Stimulated activated CD4-positive, alpha-beta T cell treated with anti-CD3 and anti-CD28 coated beads, Interleukin-4, amount 100 ng/mL, for 1 hour (primary cell): ENCODE measurements around the gene IL1R1.
A peak's percentile ranks its signal among the peaks of the same experiment; 100 is the strongest.

ENCODE experiments used
- DNase-seq: peaks from one replicate; pipeline ENCODE4 v3.0.0-alpha.2; 2020

The IL1R1 gene

DNA sequence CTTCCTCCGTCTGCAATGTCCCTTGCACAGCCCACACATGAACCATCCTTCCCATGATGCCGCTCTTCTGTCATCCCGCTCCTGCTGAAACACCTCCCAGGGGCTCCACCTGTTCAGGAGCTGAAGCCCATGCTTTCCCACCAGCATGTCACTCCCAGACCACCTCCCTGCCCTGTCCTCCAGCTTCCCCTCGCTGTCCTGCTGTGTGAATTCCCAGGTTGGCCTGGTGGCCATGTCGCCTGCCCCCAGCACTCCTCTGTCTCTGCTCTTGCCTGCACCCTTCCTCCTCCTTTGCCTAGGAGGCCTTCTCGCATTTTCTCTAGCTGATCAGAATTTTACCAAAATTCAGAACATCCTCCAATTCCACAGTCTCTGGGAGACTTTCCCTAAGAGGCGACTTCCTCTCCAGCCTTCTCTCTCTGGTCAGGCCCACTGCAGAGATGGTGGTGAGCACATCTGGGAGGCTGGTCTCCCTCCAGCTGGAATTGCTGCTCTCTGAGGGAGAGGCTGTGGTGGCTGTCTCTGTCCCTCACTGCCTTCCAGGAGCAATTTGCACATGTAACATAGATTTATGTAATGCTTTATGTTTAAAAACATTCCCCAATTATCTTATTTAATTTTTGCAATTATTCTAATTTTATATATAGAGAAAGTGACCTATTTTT lies 35.4 kb downstream of the IL1R1 start:
- no peak for DNase-seq

DNA sequence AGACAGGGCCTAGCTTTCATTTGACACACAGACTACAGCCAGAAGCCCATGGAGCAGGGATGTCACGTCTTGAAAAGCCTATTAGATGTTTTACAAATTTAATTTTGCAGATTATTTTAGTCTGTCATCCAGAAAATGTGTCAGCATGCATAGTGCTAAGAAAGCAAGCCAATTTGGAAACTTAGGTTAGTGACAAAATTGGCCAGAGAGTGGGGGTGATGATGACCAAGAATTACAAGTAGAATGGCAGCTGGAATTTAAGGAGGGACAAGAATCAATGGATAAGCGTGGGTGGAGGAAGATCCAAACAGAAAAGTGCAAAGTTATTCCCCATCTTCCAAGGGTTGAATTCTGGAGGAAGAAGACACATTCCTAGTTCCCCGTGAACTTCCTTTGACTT lies 36.5 kb downstream of the IL1R1 start:
- no peak for DNase-seq

DNA sequence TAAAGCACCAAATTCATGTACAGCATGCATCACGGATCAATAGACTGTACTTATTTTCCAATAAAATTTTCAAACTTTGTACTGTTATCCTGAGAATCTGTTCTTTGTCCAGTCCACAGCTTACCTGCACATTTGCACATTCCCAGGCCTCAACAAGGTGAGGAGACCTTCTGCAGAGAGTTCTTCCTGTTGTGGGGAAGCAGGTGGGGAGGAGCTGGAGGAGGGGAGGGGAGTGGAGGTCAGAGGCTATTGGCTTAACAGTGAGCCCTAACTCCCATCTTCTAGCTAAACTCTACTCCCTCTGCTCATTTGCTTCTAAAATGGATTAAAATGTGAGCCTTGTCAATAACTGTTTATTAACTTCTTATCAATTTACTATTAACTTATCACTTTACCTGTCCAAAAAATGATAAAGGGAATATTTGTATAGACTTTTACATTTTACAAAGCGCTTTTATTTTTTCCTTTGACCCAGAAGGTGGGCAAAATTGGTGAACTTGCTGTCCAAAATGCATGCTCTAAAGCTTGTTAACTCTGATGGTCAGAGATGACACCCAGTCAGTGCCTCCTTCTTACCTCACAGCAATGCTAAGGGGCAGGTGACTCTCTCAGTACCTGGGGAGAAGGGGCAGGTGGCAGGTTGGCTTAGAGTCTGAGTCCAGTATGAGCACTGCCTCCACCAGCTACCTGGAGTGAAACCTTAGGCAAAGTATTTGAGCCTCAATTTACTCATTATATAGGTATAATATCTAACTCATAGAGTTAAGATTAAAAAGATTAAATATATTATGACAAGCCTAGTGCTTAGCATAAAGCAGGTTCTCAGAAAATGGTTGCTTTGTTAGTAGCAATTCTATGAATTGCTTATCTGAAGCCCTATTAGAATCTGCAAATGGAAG lies 37.5 kb downstream of the IL1R1 start:
- no peak for DNase-seq

DNA sequence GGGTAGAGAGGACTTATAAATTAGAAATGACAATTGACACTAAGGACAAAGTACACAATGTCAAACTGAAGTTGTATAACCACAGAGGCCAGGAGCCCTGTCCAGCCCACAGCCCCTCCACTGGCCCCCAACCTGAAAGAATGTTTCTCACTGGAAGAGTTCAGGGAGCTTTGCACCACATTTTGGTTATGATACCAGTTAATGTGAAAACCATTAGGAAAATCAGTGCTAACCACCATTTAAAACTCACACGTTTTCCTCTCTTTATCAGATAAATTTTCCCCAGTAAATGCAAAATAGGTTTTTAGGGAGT lies 38.1 kb downstream of the IL1R1 start:
- DNase-seq: no peak

DNA sequence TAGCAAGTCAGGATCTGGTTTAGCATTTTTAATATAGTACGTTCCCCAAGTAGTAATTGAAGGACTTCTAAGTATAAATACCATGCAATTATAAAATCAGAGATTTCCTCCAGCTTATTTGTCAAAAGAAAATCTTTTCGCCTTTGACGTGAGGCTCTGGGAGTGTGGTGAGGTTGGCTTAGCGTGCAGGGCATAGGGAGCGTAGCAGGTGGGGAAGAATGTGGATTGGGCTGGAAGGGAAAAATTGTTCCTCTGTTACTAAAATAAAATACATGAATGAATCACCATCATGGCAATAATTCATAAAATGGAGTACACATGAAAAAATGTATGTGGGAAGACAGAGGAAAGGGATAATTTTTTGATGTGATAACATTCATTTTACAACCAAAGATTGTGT lies 38.8 kb downstream of the IL1R1 start:
- DNase-seq: no peak

DNA sequence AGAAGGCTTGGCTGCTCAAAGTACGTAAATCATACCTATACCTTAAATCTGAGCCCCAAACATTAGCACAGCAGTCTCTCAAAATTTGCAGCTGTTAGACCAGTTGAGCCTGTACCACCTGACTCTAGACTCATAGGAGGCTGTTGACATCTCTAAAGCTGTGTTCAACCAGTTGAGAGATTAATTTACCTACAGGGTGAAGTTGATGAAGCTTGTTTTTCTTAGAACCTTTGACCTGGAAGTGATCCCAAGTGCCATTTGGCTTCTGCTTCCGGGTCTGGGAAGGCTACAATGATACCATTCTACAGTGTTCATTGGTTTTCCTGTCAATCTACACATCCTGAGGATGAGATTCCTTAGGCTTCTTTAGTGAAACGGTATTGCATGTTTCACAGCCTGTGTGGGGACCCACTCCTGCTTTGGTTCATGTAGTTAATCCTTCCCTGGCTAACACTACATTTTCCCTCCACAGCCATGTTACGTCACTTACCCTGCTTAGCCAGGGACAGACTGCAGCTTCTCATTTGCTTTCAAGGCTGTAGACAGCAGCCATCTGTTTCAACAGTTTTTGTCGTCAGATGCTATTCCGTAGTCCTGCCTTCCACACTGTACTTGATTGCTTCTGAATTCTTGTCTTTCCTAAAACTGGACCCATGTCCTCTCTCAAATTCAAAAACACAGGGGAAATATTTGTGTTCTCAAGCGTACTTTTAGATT lies 39.5 kb downstream of the IL1R1 start:
- no peak for DNase-seq

DNA sequence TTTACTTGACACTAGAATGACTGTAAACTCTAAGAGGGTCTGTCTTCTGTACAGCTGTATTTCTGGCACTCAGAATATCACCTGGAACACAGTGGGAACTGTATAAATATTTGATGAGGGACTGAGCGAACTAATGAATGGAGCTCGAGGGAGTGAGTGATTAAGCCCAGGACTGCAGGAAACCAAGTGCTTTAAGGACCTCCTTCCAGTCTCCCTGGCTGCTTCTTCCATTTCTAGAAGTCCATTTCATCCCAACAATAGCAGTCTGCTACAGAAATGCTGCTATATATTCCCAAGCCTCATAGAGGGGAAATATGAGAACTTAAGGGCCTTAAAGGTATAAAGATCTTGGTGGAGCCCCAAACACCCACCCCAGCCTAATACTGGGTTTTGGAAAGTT lies 41.5 kb downstream of the IL1R1 start:
- DNase-seq: no peak

DNA sequence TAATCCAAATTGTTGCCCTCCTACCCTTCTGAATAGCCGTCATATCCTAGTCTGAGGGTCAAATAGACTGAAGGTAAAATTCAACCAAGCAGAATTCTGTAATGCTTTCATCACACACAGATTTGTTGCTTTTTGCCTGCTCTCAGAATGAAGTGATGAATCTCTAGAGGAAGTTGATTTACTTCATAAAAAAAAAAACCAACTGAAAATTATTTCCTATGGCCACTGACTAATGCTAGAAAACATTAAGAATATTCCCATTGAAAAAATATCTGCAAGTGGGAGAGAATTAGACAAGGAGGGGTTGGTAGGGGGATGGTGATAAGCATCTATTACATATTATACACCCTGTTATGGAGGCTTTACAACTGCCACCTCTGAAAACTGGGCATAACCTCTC lies 42.0 kb downstream of the IL1R1 start:
- no peak for DNase-seq

DNA sequence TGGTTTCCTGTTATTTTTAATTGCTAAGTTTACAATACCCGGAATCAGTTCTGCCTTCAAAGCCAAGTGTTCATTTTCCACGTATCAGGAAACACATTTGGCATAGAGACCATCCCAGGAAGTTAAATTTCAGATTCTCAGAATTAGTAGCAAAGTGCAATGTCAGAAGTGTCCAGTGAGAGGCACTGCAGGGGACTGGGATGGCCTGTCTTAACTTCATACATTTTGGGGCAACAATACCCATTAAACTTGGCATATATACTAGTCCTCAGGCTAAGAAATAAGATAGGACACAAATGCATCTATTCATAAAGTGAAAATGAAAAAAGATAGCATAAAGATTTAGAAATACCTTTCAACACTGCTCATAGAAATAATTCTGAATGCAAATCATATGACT lies 42.8 kb downstream of the IL1R1 start:
- DNase-seq: no peak

DNA sequence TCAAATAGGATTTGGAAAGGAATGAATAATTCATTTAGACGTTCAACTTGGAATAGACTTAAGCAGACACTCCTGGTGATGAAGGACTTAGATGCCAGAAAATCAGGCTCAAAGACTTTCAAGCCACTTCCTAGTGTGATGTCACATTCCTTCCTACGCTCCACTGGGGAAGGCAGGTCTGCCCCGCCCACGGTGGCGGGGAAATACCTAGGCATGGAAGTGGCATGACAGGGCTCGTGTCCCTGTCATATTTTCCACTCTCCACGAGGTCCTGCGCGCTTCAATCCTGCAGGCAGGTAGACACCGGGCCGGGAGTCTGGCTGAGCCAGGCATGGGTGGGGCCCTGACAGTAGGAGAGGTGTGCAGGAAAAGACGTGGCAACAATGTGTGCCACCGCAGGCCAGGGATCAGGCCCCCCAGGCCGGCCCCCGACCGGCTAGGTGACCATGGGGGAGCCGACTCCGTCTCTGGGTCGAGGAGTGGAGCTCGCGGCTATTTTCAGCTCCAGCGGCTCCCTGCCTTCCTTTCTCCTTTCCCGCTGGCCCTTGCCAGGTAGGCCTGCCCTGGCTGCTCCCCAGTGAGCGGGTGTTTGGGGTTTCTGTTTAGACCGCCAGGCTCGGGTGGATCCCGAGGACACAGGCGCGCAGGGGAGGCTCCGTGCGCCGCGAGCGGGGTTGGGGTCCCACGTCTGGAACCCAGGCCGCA lies 44.4 kb downstream of the IL1R1 start, which contains the start of gene IL1RL2:
Gene IL1RL2, plus strand, starts transcription at position 233 of the 705 bp plus-strand sequence. CDS start 845 bp downstream, outside the sequence.
- DNase-seq: peak; percentile 30

DNA sequence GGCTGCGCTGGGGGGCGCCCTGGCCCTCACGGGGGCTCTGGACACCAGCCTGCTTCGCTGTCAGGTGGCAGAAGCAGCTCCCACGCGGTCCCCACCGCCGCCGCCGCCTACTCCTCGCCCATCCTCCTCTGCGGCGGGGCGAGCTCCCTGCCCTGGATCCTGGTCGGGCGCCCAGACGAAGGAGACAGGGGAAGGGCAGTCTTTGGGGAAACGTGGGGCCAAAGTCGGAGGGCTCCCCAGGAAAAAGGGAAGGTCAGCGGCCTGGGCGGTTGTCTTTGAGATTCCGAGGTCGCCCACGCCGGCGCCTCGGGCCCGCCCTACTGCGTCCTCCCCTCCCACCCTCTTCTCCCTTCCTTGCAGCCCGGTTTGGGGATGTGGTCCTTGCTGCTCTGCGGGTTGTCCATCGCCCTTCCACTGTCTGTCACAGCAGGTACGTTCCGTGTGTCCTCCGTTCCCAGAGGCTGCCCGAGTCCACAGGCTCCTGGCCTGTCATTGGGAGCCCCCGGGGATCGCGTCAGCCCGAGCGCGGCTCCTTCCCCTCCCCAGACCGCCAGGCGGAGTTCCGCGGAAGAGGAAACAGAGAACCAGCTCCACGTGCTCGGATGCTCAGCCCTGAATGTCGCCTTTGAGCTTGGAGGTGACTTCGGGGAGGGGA lies 45.1 kb downstream of the IL1R1 start:
- peak; percentile 68 for DNase-seq

DNA sequence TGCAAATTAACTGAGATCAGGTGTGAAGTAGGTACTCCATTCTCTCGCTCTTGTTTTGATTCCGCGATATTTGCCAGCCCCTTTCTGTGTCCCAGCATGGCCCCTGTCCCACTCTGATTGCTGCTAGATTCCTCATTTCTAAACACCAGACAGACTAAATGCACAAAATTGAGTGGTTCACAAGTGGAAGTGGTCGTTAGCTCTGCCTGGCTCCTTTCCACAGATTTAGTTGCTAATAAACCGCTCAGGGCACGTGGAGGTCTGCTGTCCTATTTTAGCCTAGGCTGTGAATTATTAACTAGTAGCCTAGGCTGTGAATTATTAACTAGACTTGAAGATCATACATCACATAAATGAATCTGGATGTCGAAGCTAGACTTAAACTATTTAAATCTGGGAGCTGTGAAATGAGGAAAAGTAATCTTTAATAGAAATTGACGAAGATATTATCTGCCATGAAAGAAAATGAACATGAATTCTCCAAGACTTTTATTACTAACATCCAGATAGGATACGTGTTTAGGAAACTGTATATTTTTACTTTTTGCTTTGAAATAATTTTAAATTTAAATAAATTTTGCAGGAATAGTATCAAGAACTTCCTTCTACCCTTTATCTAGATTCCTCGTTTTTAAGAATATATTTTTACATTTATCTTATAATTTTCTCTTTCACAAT lies 48.0 kb downstream of the IL1R1 start:
- no peak for DNase-seq

DNA sequence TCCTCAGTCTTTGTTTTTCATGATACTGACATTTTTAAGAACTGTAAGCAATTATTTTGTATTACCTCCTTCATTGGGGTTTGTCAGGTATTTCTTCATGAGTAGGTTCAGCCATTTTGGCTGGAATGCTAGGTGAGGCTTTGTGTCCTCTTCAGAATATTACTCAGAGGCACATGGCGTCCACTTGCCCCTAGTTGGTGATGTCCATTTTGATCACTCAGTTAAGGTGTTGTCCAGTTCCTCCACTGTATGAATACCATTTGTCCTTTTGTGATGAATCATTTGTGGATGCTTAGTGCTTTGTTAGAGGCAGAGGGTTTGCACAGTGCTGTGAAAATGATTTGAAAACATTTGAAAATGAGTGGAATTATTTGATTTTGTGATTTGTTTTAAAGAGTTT lies 49.0 kb downstream of the IL1R1 start:
- DNase-seq: no peak

DNA sequence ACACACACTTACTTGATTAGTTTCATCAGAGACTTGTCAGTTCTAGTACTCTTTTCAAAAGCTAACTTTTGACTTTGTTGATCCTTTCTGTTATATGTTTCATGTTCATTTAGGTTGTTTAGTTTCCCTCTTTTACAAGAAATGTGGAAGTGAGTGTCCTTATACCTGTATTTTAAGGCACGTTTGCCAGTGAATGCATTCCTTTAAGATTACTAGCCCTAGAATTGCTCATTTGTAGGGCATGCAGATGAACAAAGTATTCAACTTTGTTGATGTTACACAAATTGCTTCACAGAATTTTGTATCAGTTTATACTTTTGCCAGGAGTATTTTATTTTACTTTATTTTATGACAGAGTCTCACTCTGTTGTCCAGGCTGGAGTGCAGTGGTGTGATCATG lies 50.5 kb downstream of the IL1R1 start:
- DNase-seq: no peak

DNA sequence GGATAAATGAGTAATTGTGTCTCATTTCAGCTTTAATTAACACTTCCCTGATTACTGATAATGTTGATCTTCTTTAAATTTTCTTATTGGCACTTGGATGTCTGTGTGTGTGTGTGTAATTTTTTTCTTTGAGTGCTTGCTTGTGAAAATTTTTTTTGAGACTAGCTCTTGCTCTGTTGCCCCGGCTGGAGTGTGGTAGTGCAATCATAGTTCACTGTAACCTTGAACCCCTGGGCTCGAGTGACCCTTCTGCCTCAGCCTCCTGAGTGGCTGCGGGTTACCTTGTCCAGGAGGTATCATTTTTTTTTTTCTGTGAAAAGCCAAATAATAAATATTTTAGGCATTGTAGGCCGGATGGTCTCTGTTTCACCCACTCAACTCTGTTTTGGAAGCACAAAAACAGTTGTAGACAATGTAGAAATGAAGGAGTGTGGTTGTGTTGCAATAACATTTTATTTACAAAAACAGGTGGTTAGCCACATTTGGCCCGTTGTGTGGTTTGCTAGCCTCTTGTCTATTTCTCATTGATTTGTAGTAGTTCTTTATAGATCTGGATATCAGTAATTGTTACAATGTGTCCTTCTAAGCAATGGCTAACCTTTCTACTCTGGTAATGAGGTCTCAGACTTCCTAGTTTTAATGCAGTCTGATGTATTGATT lies 52.2 kb downstream of the IL1R1 start:
- DNase-seq: no peak

DNA sequence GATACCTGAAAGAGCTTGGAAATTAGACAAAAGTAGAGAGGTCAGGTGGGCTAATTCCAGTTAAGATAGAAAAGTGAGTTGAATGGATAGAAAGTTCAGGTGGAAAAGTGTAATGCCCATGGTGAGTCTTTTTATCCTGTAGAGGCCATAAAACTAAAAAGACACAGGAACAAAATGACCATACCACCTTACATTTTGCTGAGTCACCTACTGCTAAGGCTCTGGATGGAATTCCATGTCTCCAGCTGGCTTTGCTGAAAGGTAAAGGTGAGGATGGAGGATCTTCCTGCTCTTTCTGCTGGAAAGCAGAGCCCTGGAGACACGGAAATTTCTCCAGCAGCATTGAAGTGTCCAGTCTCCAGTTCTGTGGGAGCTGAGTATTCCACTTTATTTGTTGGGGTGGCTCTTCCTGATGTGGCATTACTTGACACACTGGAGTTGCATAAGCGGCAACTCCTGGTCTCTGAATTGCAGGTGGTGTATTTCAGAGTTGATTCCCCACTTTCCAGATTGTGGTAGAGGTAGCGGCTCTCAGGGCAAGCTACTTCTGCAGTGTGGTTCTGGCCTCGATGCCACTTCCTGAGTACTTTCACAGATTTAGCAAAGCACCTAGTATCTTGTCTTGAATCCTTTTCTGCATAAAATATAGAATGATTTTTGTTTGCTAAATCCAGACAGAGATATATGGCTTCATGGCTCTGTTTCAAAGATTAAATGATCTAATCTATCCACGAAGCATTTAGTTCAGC lies 55.0 kb downstream of the IL1R1 start:
- DNase-seq: no peak

DNA sequence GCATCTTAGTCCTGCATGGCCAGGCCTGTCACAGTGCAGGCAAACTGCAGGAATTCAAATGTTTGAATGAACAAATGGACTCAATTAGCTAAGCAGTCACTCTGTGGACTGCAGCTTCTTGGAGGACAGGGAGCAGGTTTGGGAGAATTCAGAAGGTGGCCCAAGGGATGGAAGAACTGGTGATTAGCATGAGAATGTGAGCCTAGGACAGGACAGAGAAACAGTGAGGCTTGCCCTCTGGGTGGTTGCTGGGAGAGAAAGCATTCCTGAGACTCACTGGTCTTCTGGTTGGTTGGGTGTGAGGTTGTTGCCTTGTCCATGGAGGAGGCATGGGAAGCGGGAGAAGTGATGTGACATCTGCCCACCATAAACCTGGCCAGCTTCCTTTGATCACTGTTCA lies 58.0 kb downstream of the IL1R1 start:
- no peak for DNase-seq

DNA sequence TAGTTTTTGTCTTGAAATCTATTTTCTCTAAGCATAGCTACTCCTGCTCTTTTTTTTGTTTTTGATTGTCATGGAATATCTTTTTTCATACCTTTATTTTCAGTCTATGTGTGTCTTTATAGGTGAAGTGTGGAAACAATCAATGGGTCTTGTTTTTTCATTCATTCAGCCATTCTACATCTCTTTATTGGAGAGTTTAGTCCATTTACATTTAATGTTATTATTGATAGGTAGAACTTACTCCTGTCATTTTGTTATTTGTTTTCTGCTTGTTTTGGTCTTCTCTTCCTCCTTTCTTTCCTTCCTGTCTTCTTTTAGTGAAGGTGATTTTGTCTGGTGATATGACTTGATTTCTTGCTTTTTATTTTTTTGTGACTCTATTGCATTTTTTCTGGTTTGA lies 62.1 kb downstream of the IL1R1 start:
- DNase-seq: no peak

DNA sequence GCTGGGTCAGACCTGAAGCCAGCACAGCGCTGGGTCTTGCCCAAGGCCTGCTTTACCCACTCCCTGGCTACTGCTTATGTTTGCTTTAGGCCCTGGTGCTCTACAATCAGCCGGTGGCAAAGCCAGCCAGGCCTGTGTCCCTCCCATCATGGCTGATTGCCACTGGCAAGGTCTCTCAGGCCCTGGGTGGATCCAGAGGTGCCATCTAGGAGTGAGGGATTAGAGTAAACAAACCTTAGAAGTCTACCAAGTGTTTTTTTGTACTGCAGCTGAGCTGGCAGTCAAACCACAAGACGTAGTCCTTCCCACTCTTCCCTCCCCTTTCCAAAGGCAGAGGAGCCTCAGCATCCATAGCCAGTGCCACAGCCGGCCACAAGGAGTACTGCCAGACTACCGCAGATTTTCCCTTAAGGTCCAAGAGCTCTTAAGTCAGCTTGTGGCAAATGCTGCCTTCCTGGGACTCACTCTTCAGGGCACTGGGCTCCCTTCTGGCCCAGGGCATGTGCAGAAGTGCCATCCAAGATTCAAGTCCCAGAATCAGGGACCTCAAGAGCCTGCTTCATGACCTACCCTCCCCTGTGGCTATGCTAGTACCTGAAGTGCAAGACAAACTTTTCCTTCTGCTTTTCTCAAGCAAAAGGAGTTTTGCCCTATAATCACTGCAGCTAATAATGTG lies 64.3 kb downstream of the IL1R1 start:
- DNase-seq: no peak

DNA sequence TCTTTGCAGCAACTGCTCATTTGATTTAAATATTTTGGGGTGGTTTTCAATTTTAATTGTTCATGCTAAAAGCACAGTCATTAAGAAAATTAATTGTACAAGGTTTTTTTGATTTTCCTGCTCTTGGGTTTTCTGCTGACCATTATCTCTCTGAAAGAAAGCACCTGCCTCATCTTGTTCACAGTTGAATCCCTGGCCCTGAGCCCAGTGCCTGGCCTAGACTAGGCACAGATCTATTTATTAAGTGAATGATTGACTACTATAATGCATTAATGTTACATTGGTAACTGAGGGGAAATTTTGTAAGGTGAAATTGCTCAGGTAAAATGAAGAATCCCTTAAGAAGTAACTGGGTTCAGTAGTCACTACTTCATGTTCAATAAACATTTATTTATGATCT lies 66.2 kb downstream of the IL1R1 start:
- DNase-seq: no peak
